Astrocyte of the spinal cord (primary cell): ENCODE data around the gene KLF12.
A peak's percentile ranks its signal among the peaks of the same experiment; 100 is the strongest.

Experiments
- DNase-seq: peaks from one replicate; pipeline ENCODE4 v3.0.0; 2011; ENCODE audit warnings: low read depth, low spot score
- H3K4me3 ChIP-seq: 2 replicates; pipeline ENCODE4 v1.5.1; 2011; ENCODE audit warnings: low read depth, mild to moderate bottlenecking, low read length, moderate library complexity
- in situ Hi-C: cut with HindIII; loops from 2 replicates; pipeline ENCODE4 v1.10.0; 2017; ENCODE audit warnings: low sequenced_read_pairs
- TF ChIP-seq, protein P1 (sequence below): IDR thresholded peaks from 2 replicates; pipeline ENCODE4 v1.5.1; 2012; ENCODE audit warnings: low read depth, mild to moderate bottlenecking, low read length, inconsistent platforms

Gene KLF12

DNA sequence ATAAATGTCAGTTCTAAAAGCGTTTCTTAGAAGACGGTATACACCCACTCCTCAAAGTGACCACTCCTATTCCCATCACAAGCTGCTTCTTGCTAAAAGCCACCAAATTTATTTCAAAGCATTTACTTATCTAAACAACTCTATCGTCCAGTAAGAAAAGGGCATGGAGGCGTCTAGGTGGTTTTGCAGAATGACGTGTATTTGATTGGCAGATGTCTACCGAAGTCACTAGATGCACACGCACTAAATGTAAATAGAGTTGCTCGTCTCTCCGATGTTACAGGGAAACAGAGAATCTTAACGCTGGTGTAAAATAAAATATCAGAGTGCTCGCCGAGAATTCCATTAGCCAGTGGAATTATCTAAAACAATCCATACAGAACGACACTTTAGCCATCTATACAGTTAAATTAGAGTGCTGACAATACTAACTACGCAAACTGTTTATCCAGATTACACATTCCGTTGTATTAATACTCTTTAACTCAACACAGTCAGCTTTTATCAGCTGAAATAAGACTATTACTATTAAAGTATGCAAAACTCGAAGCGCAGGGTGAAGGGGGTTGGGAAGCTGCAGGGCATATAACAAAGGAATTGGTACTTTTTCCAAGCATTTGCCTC lies 1.9 kb downstream of the KLF12 start:
- peak overlapping the region; percentile 84 for H3K4me3 ChIP-seq
- in situ Hi-C loops = no loop called here
- no peak for DNase-seq
- TF ChIP-seq, protein P1, sequence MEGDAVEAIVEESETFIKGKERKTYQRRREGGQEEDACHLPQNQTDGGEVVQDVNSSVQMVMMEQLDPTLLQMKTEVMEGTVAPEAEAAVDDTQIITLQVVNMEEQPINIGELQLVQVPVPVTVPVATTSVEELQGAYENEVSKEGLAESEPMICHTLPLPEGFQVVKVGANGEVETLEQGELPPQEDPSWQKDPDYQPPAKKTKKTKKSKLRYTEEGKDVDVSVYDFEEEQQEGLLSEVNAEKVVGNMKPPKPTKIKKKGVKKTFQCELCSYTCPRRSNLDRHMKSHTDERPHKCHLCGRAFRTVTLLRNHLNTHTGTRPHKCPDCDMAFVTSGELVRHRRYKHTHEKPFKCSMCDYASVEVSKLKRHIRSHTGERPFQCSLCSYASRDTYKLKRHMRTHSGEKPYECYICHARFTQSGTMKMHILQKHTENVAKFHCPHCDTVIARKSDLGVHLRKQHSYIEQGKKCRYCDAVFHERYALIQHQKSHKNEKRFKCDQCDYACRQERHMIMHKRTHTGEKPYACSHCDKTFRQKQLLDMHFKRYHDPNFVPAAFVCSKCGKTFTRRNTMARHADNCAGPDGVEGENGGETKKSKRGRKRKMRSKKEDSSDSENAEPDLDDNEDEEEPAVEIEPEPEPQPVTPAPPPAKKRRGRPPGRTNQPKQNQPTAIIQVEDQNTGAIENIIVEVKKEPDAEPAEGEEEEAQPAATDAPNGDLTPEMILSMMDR = no peak

DNA sequence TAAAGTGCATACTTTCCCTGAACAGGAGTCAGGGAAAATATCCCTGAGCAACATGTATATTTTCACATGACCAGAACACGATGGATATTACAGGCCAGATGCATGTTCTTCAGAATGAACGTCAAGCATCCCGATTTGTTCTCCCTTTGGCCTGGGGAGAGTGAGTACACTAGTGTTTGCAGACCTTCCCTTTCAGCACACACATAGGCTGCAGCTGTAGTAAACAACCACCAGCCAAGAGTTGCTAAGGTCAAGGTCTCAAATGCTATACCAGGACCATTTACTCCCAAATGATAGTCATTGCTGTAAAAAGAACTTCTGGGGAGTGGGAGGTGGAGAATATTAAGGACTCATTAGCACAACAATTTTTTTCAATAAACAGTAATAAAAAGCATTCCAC lies 3.0 kb downstream of the KLF12 start:
- DNase-seq = no peak
- TF ChIP-seq, protein P1 = no peak
- in situ Hi-C loops = no loop called here
- no peak overlapping the region for H3K4me3 ChIP-seq

DNA sequence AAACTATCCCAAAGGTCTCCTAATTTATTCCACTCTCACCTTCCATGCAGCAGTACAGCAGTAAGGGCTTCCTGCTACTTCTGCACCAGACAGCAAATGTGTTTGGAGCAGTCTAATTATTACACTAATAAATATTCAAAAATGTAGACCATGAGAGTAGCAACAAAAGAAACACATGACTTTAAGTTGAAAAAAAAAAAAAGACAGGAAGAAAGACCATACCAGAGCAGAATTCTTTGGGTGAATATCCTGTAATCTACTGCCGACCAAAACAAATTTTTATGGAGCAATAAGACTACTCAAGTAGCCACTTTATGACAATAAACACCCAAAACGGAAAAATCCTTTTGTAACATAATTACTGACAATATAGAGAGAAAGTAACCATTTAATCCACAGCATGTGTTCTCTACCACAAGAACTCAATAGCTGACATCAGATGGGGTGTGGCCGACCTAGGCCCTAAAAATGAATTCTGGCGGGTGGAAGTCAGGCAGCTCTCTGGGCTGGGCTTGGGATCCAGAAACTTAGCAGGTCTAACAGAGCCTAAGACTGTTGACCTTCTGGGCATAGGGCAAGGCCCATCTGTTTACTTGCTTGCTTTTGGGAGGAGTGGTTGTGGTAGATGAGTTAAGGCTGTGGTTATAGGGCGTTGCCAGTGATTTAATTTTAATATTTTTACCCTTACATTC lies 4.6 kb downstream of the KLF12 start:
- no peak overlapping the region for H3K4me3 ChIP-seq
- TF ChIP-seq, protein P1 = no peak
- in situ Hi-C loops = no loop called here
- DNase-seq = peak; percentile 22

DNA sequence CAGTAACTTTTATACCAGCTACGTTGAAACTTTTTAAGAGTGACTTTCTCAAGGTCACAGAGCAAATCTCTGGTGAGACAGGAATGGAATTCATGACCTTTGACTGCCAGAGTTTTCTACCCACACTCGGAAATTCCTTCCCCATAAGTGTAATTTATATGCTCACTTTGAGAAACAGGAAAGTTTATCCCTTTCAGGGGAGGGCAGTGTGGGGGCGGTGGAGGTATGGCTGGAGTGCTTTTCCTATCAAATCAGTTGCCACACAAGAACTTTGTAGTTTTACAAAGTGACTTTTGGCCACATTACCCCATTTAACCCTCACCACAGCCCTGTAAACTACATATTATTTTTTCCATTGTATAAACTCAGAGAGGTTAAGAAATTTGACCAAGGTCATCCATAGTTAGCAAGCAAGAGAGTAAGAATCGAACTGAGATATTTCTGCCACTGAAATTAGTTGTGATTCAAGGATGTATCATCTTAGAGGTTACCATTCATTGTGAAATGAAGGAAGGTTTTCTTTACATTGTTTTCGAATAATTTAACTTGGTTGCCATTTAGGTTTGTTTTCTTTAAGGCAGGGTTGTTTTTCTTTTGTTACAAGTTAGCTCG lies 5.9 kb downstream of the KLF12 start:
- H3K4me3 ChIP-seq = no peak overlapping the region
- TF ChIP-seq, protein P1 = no peak
- DNase-seq = peak; percentile 41
- in situ Hi-C loops = no loop called here

DNA sequence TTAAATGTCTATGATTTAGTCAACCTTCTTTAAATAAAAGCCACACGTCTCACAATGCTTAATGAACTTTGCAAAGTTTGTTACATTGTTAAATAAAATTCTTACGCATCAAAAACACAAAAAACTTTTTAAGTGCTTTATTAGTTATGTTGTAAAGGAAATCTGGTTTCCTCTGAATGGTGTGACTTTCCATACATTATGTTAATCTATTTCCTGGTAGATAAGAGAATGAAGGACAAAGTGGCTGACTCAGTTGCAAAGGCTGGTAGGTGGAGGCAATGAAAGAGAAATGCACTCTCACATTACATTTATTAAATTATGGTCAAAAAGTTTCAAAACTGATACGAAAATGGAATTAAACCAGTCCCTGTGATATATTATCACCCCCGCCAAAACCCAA lies 15.9 kb downstream of the KLF12 start:
- in situ Hi-C loops = no loop called here
- TF ChIP-seq, protein P1 = no peak
- DNase-seq = no peak
- no peak overlapping the region for H3K4me3 ChIP-seq

DNA sequence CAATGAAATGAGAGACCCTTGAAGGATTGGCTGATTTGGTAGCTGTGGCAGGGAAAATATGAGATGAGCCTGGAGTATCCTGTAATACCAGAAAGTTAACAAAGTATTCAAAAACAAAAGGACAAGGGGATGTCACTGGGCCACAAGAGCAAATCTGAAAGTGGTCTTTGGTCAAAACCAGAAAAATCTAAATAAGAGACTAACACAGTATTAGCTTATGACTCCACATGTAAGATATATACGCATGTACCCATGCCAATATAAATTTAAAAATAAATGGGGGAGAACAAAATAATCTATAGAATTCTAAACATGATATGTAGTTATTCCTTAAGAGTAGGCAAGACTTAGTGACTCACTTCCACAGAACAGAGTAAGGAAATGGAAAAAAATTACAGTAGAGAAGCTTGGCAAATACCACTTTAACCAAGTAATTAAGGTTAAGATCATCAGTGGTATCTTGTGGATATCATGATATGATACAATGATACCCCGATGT lies 16.9 kb downstream of the KLF12 start:
- no peak overlapping the region for H3K4me3 ChIP-seq
- in situ Hi-C loops = no loop called here
- no peak for DNase-seq
- TF ChIP-seq, protein P1 = no peak
